ENCODE measurements around the gene MNT.

DNA sequence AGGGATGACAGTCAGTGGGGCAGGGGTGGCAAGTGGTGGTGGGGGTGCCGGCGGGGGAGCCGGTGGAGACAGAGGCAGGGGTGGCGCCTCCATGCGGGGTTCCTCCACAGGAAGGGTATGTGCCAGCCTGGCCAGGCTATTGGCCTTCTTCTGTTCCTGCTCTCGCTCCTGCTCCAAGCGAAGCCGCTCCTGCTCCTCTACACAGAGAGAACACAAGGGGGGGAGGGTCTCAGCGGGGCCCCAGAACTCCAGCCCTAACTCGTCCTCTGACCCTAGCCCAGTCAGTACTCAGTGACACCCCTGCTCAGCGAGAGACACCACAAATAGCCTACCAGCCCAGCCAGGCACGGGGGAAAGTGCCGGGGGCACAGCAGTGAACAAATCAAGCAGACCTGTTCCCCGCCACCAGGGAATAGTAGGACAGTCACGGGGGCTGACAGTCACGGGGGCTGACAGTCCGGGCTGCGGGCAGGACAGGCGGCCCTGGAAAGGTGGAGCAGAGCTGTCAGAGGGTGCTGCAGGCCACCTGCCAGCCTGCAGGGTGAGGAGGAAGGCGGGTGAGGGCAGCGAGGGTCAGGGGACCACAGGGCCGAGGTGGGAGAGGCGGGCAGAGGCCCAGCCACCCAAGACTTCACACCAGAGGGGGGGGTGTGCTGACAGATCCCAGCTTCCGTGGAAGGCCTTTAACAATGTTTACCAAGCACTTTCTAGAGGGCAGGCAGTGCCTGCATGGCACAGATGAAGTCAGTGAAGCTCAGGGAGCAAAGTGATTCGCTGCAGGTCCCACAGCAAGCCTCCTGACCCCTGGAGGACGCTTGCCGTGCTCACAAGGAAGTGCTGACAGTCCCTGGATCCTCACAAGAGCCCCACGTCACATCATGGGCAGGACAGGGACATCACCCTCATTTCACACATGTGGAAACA, 5.3 kb downstream of the MNT start:
- TF ChIP-seq, protein P1, sequence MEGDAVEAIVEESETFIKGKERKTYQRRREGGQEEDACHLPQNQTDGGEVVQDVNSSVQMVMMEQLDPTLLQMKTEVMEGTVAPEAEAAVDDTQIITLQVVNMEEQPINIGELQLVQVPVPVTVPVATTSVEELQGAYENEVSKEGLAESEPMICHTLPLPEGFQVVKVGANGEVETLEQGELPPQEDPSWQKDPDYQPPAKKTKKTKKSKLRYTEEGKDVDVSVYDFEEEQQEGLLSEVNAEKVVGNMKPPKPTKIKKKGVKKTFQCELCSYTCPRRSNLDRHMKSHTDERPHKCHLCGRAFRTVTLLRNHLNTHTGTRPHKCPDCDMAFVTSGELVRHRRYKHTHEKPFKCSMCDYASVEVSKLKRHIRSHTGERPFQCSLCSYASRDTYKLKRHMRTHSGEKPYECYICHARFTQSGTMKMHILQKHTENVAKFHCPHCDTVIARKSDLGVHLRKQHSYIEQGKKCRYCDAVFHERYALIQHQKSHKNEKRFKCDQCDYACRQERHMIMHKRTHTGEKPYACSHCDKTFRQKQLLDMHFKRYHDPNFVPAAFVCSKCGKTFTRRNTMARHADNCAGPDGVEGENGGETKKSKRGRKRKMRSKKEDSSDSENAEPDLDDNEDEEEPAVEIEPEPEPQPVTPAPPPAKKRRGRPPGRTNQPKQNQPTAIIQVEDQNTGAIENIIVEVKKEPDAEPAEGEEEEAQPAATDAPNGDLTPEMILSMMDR (IDR thresholded peaks at IDR 0.05; ENCODE audit: low read depth, low read length, missing input control), result no peak
- TF ChIP-seq YY1 (IDR thresholded peaks at IDR 0.05) (no peak), GABPA (IDR thresholded peaks at IDR 0.05 in 1 of 2, conservative IDR thresholded peaks at IDR 0.05 in 1 of 2) (no peak), FOXA1 (IDR thresholded peaks at IDR 0.05) (no peak), TAF1 (conservative IDR thresholded peaks at IDR 0.05) (no peak)
- TF ChIP-seq, protein P2, sequence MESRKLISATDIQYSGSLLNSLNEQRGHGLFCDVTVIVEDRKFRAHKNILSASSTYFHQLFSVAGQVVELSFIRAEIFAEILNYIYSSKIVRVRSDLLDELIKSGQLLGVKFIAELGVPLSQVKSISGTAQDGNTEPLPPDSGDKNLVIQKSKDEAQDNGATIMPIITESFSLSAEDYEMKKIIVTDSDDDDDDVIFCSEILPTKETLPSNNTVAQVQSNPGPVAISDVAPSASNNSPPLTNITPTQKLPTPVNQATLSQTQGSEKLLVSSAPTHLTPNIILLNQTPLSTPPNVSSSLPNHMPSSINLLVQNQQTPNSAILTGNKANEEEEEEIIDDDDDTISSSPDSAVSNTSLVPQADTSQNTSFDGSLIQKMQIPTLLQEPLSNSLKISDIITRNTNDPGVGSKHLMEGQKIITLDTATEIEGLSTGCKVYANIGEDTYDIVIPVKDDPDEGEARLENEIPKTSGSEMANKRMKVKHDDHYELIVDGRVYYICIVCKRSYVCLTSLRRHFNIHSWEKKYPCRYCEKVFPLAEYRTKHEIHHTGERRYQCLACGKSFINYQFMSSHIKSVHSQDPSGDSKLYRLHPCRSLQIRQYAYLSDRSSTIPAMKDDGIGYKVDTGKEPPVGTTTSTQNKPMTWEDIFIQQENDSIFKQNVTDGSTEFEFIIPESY (IDR thresholded peaks at IDR 0.05), result no peak
- TF ChIP-seq, protein P3, sequence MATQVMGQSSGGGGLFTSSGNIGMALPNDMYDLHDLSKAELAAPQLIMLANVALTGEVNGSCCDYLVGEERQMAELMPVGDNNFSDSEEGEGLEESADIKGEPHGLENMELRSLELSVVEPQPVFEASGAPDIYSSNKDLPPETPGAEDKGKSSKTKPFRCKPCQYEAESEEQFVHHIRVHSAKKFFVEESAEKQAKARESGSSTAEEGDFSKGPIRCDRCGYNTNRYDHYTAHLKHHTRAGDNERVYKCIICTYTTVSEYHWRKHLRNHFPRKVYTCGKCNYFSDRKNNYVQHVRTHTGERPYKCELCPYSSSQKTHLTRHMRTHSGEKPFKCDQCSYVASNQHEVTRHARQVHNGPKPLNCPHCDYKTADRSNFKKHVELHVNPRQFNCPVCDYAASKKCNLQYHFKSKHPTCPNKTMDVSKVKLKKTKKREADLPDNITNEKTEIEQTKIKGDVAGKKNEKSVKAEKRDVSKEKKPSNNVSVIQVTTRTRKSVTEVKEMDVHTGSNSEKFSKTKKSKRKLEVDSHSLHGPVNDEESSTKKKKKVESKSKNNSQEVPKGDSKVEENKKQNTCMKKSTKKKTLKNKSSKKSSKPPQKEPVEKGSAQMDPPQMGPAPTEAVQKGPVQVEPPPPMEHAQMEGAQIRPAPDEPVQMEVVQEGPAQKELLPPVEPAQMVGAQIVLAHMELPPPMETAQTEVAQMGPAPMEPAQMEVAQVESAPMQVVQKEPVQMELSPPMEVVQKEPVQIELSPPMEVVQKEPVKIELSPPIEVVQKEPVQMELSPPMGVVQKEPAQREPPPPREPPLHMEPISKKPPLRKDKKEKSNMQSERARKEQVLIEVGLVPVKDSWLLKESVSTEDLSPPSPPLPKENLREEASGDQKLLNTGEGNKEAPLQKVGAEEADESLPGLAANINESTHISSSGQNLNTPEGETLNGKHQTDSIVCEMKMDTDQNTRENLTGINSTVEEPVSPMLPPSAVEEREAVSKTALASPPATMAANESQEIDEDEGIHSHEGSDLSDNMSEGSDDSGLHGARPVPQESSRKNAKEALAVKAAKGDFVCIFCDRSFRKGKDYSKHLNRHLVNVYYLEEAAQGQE (IDR thresholded peaks at IDR 0.05), result no peak
- TF ChIP-seq, protein P4, sequence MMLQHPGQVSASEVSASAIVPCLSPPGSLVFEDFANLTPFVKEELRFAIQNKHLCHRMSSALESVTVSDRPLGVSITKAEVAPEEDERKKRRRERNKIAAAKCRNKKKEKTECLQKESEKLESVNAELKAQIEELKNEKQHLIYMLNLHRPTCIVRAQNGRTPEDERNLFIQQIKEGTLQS (IDR thresholded peaks at IDR 0.05), result no peak

Data from liver (tissue), 3 donors.